Measurements from ENCODE around the gene MAGI2. TPM values are rescaled to one million over a fixed set of nuclear protein-coding genes. Genes with fewer than 3 reads are reported as not detected.

MAGI2 gene
- total RNA-seq, 1 experiment from 2014 or later, result 14.3 TPM

GRCh38 chr7:78906735-78907134 lies 546.7 kb downstream of the MAGI2 start:
- H2BK12ac ChIP-seq (ENCODE audit: insufficient read length, low read depth, low read length), result no peak overlapping the region
- H3K4me2 ChIP-seq (ENCODE audit: insufficient read depth, insufficient read length, low read length), result no peak overlapping the region
- H3K27ac ChIP-seq (ENCODE audit: insufficient read length, low read depth, low read length), result no peak overlapping the region
- Mint-ChIP-seq H3K27ac (no peak overlapping the region; a peak in 1 of 7 replicates), H3K27me3 (ENCODE audit: low read depth) (no peaks in the 10 kb centered on the region), H3K36me3 (ENCODE audit: insufficient read depth in 1 of 3, low read depth in 3 of 3) (no peaks in the 10 kb centered on the region; a peak in 1 of 7 replicates), H3K9me3 (no peaks in the 10 kb centered on the region), H3K4me1 (peaks cover 6 to 7% of the 10 kb centered on the region in 2 experiments), H3K4me3 (no peak overlapping the region)
- no peaks in the 10 kb centered on the region for H4K20me1 ChIP-seq (ENCODE audit: control insufficient read depth, insufficient read depth, insufficient read length)
- H3K9me3 ChIP-seq (ENCODE audit: control insufficient read depth, low read depth, low read length), result no peaks in the 10 kb centered on the region
- H3K27me3 ChIP-seq (ENCODE audit: insufficient read depth, low read length), result no peaks in the 10 kb centered on the region
- H4K91ac ChIP-seq (ENCODE audit: insufficient read length, low read depth, low read length), result no peak overlapping the region
- H3K4me1 ChIP-seq (ENCODE audit: insufficient read depth, low read length), result no peaks in the 10 kb centered on the region
- no peak overlapping the region for H3K9ac ChIP-seq (ENCODE audit: extremely low read depth, insufficient read length, low read length)
- TF ChIP-seq, protein P1, sequence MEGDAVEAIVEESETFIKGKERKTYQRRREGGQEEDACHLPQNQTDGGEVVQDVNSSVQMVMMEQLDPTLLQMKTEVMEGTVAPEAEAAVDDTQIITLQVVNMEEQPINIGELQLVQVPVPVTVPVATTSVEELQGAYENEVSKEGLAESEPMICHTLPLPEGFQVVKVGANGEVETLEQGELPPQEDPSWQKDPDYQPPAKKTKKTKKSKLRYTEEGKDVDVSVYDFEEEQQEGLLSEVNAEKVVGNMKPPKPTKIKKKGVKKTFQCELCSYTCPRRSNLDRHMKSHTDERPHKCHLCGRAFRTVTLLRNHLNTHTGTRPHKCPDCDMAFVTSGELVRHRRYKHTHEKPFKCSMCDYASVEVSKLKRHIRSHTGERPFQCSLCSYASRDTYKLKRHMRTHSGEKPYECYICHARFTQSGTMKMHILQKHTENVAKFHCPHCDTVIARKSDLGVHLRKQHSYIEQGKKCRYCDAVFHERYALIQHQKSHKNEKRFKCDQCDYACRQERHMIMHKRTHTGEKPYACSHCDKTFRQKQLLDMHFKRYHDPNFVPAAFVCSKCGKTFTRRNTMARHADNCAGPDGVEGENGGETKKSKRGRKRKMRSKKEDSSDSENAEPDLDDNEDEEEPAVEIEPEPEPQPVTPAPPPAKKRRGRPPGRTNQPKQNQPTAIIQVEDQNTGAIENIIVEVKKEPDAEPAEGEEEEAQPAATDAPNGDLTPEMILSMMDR (conservative IDR thresholded peaks at IDR 0.05), result no peak
- WGBS (ENCODE audit: extremely low coverage, insufficient read length, low lambda C conversion rate), result no CpG with 5 or more reads among the region's 1 CpG
- no peak overlapping the region for H3K4ac ChIP-seq (ENCODE audit: low read depth, low read length)
- no peak overlapping the region for H2AK5ac ChIP-seq (ENCODE audit: insufficient read length, low read length)
- no peak for DNase-seq
- no peak overlapping the region for H4K8ac ChIP-seq (replicated peaks; ENCODE audit: insufficient read length, low read depth, low read length)
- H3K23me2 ChIP-seq (ENCODE audit: insufficient read length, low read depth, low read length, poor library complexity, severe bottlenecking), result no peaks in the 10 kb centered on the region
- H3T11ph ChIP-seq (ENCODE audit: low read length), result no peak overlapping the region
- H3K14ac ChIP-seq (ENCODE audit: insufficient read depth, low read length), result no peak overlapping the region
- no peak overlapping the region for H3K23ac ChIP-seq (ENCODE audit: insufficient read length, low read depth, low read length)
- H2BK120ac ChIP-seq (ENCODE audit: low read depth, low read length, poor library complexity, severe bottlenecking), result no peak overlapping the region
- no peak overlapping the region for H2BK15ac ChIP-seq (ENCODE audit: low read depth, low read length)
- no peak overlapping the region for H2AFZ ChIP-seq (ENCODE audit: low read length)
- no peaks in the 10 kb centered on the region for H3K79me2 ChIP-seq (ENCODE audit: insufficient read depth, low read length)
- no peak overlapping the region for H4K5ac ChIP-seq (ENCODE audit: insufficient read length, low read depth, low read length)
- no peak overlapping the region for H3K56ac ChIP-seq (ENCODE audit: insufficient read length, low read depth, low read length)
- no peaks in the 10 kb centered on the region for H3K79me1 ChIP-seq (ENCODE audit: insufficient read depth, low read depth, low read length, poor library complexity, severe bottlenecking)
- H3K18ac ChIP-seq (ENCODE audit: insufficient read length, low read depth, low read length), result no peak overlapping the region
- H2BK20ac ChIP-seq (ENCODE audit: low read depth, low read length, poor library complexity, severe bottlenecking), result no peak overlapping the region
- H2BK5ac ChIP-seq (ENCODE audit: insufficient read length, low read length), result no peak overlapping the region
